WERI-Rb-1 (cell line): ENCODE measurements around the gene MRPL20.

Experiments used
- DNase-seq: peaks from one replicate; pipeline ENCODE4 v3.0.0-alpha.2; 2020
- H3K27ac ChIP-seq: fragments of 250-450 bp; sonication (Bioruptor Pico); 2 replicates; pipeline ENCODE4 v1.5.1; 2020; ENCODE audit warnings: mild to moderate bottlenecking, moderate library complexity
- H3K27me3 ChIP-seq: fragments of 250-450 bp; sonication (Bioruptor Pico); 2 replicates; pipeline ENCODE4 v1.5.1; 2021; ENCODE audit warnings: mild to moderate bottlenecking, low read depth, moderate library complexity; ENCODE audit not compliant: insufficient read depth, severe bottlenecking
- H3K36me3 ChIP-seq: fragments of 250-450 bp; sonication (Bioruptor Pico); 2 replicates; pipeline ENCODE4 v1.5.1; 2020; ENCODE audit warnings: mild to moderate bottlenecking, moderate library complexity
- H3K4me3 ChIP-seq: 2 replicates; pipeline ENCODE4 v1.5.1; 2011; ENCODE audit warnings: low read depth, mild to moderate bottlenecking, control low read depth, low read length
- H3K9me3 ChIP-seq: fragments of 250-450 bp; sonication (Bioruptor Pico); 2 replicates; pipeline ENCODE4 v1.5.1; 2021; ENCODE audit warnings: mild to moderate bottlenecking, moderate library complexity; ENCODE audit not compliant: severe bottlenecking
- TF ChIP-seq, protein P1 (sequence below): IDR thresholded peaks from 2 replicates; pipeline ENCODE4 v1.5.1; 2011; ENCODE audit warnings: low read depth, mild to moderate bottlenecking, control low read depth, inconsistent platforms, low read length

MRPL20 gene

DNA sequence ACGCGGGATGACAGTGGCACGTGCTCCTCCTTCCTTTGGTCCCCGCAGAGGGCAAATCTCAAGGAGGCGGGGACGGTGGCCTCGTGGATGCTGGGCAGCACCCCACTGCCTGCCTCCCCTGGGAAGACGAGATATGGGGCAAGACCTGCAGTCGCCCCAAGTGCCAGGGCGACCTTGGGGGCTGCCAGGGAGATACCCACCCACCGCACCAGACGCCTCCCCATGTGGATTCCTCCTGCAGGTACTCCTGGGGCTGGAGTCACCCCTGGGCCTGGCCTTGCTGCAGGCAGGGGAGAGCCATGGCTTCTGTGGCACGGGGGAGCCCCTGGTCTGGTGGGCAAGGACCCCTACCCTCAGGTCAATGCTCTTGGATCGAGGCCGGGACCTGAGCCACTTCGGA is 26.2 kb downstream of the MRPL20 start:
- Histone ChIP-seq H3K27me3 (no peaks in the 10 kb centered on the region), H3K27ac (no peak overlapping the region), H3K36me3 (peaks cover 22% of the 10 kb centered on the region), H3K4me3 (no peak overlapping the region), H3K9me3 (no peaks in the 10 kb centered on the region)
- TF ChIP-seq, protein P1, sequence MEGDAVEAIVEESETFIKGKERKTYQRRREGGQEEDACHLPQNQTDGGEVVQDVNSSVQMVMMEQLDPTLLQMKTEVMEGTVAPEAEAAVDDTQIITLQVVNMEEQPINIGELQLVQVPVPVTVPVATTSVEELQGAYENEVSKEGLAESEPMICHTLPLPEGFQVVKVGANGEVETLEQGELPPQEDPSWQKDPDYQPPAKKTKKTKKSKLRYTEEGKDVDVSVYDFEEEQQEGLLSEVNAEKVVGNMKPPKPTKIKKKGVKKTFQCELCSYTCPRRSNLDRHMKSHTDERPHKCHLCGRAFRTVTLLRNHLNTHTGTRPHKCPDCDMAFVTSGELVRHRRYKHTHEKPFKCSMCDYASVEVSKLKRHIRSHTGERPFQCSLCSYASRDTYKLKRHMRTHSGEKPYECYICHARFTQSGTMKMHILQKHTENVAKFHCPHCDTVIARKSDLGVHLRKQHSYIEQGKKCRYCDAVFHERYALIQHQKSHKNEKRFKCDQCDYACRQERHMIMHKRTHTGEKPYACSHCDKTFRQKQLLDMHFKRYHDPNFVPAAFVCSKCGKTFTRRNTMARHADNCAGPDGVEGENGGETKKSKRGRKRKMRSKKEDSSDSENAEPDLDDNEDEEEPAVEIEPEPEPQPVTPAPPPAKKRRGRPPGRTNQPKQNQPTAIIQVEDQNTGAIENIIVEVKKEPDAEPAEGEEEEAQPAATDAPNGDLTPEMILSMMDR: no peak
- DNase-seq: no peak

DNA sequence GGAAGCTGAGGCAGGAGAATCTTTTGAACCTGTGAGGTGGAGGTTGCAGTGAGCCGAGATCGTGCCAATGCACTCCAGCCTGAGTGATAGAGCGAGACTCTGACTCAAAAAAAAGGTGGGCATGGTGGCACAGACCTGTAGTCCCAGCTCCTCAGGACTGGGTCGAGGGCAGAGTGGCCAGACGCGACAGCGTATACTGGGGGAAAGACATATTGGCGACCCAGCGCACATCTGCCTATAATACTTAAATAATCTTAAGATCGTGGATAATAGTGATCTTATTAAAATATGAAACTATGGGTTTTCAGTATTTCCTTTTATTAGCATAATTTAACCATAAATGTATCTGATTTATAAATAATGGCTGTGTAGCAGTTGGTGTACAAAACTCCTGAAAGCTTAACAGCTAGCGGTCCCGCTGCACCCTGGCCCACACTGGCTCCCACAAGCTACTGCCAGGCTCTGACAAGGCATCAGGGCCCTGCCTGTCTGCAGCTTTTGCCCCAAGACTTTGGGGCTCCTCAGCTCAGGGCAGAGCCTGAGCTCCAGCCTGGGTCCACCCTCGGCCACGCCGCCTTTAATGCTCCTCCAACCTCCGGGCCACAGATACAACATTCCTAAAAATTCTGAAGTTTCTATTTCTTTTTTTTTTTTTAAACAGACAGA is 29.4 kb downstream of the MRPL20 start:
- no peaks in the 10 kb centered on the region for H3K9me3 ChIP-seq
- H3K27me3 ChIP-seq: no peaks in the 10 kb centered on the region
- no peak for DNase-seq
- no peak overlapping the region for H3K27ac ChIP-seq
- TF ChIP-seq, protein P1: no peak
- peaks cover 28% of the 10 kb centered on the region for H3K36me3 ChIP-seq
- no peak overlapping the region for H3K4me3 ChIP-seq

DNA sequence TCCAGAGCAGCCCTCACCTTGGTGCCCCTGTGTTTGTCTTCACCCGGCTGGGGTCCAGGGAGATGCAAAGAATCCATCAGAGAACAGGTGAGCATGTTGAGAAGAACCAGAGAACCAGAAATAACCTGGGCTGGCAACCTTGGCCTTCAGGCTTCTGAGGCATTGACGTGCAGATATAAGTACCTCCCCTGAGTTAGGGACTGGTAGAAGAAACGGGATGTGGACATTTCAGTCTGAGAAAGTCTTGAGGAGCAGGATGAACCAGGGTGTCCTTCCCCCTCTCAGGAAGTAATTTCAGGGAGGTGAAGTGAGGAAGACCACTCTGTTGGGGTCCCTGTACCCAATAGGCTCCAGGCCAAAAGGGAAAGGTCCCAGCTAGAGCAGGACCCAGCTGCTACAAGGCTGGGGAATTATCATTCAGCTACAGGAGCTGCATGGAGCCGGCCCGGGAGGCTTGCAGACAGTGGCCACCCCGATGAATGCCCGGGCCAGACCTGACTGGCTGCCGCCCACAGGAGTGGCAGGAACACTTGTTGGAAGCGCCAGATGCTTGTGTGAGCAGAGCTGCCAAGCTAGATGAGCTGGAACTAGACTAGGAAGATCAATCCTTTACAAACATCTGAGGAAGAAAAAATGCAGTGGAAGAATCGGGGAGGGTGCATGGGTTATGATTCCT is 30.4 kb downstream of the MRPL20 start:
- DNase-seq: no peak
- Histone ChIP-seq H3K4me3 (no peak overlapping the region), H3K36me3 (peaks cover 34% of the 10 kb centered on the region), H3K27ac (no peak overlapping the region), H3K9me3 (no peaks in the 10 kb centered on the region), H3K27me3 (no peaks in the 10 kb centered on the region)
- TF ChIP-seq, protein P1: no peak

DNA sequence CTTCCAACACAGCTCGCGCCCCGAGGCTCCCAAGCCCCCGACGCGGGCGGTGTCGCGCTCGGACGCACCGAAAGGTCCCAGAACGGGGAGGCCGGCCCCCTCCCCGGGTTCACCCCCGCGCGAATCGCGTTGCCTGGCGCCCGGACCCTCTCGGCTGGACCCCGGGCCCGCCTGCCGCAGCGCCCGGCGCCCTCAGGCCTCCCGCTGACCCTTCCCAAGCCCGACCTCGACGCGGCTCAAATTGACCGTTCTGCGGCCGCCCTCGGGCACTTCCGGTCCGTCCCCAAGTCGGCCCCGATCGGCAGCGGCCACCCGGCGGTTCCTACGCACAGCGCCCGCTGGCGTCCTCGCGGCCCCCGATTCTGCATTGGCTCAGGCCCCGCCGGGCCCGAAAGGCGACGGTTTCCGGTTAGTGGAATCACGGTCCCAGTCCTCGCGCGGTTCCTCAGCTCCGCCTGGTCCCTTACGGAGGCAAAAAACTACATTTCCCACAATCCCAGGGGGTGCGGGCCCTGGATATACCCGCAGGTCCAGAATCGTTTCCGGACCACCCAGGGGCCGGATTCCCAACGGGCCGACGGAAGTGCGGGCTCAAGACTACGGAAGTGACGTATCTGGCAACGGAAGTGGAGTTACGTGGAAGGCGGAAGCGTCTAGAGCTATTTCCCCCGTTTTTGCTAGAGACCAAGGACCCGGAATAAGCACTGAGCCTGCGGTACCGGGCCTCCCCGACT is 32.0 kb downstream of the MRPL20 start, which contains the start of gene AURKAIP1:
AURKAIP1 (minus strand) TSS at position 279 of the 734 bp plus-strand sequence. CDS start 451 bp downstream, outside the sequence.
- peak within 1 kb of the TSS; percentile 92 for H3K27ac ChIP-seq
- H3K27me3 ChIP-seq: no peaks in the 10 kb centered on the region
- H3K9me3 ChIP-seq: no peaks in the 10 kb centered on the region
- peaks cover 39% of the 10 kb centered on the region for H3K36me3 ChIP-seq
- peak within 1 kb of the TSS; percentile 93 for H3K4me3 ChIP-seq
- peak; percentile 98 for DNase-seq
- TF ChIP-seq, protein P1: no peak

DNA sequence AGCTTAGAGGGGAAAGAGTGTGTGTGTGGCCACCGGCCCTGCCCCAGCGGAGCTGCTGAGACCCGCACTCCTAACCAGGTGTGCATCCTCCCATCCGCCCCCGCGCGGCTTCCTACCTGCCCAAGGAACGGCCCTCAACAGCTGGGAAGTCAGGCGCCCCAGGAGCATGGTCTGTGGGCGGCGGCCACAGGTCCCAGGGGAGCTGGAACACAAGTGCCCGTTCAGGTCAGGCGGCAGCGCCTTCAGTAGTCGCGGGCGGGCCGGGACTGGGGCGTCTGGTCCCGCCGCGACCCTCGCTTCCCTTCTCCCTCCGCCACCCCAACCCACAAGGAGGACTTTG is 32.5 kb downstream of the MRPL20 start:
- H3K27me3 ChIP-seq: no peaks in the 10 kb centered on the region
- H3K36me3 ChIP-seq: peaks cover 39% of the 10 kb centered on the region
- TF ChIP-seq, protein P1: no peak
- H3K27ac ChIP-seq: peak overlapping the region; percentile 92
- H3K4me3 ChIP-seq: peak overlapping the region; percentile 93
- DNase-seq: no peak
- no peaks in the 10 kb centered on the region for H3K9me3 ChIP-seq
